Kidney glomerular epithelial cell (primary cell): Measurements from ENCODE around the gene ASAP2.

ENCODE experiments used
- DNase-seq: peaks from one replicate; lab custom pipeline; 2025; lab: John Stamatoyannopoulos, UW

ASAP2 gene

DNA sequence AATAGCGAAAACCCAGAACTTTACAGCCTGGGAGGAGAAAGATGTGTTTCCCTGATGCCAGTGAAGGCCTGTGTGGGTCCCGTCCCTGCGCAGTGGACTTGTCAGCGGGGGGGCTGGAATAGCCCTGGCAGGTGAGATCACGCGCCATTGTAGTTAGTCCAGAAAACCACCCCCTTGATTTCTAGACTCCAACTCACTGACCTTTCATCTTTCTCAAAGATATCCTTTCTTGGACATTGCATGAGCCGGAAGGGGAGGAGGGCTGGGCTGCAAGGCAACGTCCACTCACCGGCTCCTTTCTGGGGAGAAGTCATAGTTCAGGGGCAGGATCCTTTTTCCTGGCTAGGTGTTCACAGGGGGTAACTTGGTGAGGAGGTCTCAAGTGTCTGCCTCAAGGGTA lies 22.3 kb upstream of the ASAP2 start:
- no peak for DNase-seq

DNA sequence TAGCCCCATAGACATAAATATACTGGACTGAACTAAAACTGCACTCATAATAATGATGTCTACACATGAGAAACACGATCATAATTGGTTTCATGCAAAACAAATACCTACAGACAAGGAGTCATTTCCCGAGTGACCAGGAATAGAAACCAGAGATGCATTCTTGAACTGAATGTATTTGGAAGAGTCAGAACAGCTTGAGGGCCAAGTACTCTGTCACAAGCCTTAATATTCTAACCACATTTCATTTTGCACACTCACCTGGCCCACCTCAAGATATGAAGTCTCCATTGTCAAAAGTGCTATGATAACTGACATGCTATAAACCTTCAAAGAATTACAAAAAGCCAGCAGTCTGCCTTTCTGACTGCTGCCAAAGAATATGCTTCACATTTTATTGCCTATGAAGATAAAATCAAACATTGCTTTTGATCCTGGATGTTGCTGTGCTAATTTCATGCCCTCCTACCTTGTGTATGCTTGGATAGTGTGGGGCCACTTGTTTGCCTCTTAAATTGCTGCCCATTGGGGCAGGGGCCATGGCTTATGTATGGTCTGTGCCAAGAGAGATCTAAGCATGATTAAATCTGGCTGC lies 18.9 kb upstream of the ASAP2 start:
- DNase-seq, result no peak

DNA sequence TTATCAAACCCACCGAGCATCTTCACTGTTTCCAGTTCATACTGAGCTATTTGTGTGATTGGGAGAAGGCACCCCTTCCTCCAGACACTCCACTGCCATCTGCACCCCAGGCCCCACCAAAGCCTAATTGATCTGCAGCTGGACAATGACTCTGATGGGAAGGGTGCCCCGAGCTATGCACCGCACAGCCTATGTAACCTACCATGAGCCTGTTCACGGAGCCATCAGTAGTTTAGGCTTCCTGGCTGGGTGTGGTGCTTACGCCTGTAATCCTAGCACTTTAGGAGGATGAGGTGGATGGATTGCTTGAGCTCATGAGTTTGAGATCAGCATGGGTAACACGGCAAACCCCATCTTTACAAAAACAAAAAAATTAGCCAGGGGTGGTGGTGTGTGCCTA lies 17.8 kb upstream of the ASAP2 start:
- DNase-seq, result no peak

DNA sequence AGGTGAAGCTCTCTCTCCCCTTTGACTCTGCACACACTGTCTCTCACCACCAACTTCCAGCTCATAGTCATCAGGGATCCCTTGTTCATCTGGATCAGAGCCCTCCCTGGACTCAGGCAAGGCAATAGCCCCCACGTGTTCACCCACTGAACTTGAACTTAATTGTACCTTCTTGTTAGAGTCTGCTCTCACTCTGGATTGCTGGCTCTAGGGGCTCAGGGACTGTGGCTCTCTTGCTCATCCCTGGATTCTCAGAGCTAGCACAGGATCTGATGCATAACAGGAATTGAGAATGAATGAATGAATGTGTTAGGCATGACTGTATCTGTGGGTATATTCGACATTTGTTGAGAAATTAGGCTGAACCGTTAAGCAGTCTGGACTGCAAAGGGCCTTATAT lies 16.7 kb upstream of the ASAP2 start:
- DNase-seq, result no peak

DNA sequence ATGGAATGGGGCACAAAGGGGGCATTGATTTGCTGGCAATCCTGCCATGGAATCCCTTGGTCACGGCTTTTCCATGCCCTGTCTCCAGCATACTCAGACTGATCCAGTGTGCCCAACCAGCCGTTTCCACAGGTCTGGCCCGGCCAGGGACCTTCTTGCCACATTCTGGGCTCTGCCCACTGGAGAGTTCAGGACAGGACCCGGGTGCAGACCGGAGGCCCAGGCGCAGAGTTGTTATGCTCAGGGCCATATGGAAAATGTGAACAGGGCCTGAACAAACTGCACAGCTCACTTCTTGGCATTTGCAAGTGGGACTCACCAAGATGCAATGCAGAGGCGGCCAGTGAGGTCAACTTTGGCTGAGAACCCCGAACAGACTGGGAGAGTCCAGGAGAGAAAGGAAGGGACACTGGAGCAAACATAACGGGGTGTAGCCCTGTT lies 15.6 kb upstream of the ASAP2 start:
- peak; percentile 18 for DNase-seq

DNA sequence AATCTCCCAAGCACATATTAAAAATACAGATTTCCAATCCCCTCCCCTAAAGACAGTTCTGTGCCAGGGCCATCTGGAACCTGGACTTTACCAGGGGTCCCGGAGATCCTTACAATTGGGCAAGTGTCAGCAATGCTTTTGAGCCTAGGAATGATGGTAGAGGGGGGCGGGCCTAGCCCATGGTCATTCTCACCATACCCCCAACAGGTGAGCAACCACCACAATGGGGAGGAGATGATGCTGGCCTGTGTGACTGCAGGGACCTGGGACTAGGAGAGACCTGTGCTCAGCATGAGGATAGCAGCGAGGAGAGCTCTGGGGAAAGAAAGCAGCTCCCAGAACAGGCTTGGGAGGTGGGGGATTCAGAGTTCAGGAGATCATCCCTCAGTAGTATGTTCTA lies 13.9 kb upstream of the ASAP2 start:
- no peak for DNase-seq

DNA sequence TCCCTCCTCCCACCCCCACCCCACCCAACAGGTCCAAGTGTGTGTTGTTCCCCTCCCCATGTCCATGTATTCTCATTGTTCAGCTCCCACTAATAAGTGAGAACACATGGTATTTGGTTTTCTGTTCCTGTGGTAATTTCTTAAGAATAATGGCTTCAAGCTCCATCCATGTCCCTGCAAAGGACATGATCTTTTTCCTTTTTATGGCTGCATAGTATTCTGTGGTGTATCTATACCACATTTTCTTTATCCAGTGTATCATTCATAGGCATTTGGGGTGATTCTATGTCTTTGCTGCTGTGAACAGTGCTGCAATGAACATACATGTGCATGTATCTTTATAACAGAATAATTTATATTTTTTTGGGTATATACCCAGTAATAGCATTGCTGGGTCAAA lies 12.3 kb upstream of the ASAP2 start:
- DNase-seq, result no peak

DNA sequence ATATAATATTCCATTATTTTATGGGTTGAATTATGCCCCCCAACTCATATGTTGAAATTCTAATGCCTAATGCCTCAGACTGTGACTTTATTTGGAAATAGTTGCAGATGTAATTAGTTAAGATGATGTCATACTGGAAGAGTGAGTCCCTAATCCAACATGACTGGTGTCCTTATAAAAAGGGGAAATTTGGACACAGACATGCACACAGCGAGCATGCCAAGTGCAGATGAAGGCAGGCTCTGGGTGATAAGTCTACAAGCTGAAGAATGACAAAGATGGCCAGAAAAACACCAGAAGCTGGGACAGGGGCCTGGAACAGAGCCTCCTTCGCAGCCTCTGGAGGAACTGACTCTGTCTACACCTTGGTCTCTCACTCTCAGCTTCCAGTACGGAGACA lies 10.0 kb upstream of the ASAP2 start:
- no peak for DNase-seq

DNA sequence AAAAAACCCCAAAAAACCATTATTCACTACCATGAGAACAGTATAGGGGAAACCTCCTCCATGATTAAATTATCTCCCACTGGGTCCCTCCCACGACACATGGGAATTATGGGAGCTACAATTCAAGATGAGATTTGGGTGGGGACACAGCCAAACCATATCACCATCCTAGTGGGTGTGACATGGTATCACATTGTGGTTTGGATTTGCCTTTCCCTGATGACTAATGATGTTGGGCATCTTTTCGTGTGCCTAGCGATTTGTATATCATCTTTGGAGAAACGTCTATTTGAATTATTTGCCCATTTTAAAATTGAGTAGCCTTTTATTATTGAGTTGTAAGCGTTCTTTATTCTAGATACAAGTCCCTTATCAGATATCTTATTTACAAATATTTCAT lies 8.7 kb upstream of the ASAP2 start:
- DNase-seq, result no peak

DNA sequence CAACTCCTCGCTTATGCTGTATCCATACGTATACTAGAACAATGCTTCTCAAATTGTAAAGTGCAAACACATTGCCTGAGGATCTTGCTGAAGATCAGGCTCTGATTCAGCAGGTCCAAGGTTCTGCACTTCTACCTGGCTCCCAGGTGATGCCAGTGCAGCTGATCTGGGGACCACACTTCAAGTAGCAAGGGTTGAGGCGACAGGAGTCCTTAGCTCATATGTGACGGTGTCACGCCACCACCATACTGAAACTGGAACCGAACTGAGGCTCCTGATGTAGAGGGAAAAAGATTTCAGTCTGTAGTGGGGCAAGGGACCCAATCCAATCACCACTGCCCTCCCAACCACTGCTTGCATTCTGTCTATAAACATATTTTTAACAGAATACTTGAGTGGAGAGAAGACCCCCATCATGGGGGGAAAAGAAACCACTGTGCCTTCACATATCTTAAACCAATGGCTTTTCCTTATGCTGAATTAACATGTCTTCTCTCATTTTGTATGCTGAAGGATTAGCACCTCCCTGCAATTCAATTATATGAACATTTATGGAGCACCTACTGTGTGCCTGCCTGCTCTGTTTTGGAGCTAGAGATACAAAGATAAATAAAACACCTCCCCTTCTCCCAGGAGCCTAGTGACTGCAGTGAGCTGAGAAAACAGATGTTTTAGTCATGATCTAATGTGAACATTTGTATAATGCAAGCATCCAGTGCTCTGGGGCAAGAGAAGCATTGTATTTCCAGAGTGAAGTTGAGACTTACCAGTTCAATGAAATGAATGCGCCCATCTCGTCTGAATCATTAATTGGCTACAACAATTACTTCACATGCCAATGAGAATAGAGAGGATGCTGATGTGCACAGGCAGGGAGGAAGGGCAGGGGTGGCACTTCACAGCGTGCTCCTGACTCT lies 6.6 kb upstream of the ASAP2 start:
- no peak for DNase-seq

DNA sequence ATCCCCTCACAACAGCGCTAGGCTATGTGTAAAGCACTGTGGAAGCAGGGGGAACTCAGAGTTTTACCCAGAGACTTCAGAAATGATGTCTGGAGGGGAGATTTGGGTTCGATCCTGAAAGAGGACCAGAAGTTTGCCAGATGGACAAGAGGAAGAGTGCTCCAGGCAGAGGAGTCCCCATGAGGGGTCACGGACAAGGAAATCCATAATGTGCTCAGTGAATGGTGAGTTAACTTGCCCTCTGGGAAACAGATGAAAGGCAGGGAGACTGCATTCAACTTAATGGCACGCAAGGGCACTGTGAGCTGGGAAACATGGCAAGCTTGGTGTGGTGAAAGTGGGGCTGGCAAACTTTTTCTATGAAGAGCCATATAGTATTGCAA lies 6.0 kb upstream of the ASAP2 start:
- DNase-seq, result no peak

DNA sequence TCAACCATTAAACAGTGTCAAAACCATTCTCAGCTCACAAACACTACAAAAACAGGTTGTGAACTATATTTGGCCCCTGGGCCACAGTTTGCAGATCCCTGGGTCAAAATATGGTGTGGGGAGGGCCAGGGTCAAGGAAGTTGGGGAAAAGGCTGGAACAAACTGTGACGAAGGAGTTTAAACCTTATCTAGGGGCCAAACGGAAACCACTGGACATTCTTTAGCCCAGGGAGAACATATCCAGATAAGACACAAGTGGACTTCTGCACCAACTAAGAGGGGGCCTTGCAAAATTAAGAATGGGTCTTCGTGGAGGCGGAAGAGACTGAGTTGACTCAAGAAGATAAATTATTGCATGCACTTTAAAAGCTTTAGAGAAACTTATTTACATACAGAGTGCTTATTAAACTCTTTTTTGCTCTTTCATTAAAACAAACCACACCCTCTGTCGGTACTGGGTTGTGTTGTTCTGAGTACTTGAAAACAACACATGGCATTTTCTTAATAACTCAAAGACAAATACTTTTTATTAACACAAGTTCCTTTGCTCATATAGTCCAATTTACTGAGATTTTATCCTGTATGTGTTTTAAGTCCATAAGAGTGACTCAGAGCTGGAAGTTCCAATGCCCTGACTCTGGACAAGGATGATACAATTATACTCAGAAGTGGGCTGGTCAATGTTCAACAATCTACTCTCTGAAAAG lies 5.3 kb upstream of the ASAP2 start:
- peak; percentile 70 for DNase-seq

DNA sequence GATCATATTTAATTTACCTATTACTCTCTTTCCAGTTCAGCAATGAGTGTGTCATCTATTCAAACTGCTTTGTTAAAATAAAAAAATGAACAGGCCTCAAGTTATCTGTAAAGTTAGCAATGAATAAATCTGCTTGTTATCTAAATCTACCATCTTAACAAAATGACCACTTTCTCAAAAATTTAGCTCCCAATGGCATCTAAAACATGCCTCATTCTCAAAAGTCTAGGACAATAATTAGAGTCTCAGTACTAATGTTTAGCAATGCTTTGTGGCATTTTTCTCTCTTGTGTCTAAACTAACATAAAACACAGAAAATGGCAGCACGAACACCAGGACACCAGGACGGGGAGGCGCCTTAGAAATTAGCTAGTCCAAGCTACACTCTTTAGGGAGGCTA lies 3.6 kb upstream of the ASAP2 start:
- DNase-seq, result no peak

DNA sequence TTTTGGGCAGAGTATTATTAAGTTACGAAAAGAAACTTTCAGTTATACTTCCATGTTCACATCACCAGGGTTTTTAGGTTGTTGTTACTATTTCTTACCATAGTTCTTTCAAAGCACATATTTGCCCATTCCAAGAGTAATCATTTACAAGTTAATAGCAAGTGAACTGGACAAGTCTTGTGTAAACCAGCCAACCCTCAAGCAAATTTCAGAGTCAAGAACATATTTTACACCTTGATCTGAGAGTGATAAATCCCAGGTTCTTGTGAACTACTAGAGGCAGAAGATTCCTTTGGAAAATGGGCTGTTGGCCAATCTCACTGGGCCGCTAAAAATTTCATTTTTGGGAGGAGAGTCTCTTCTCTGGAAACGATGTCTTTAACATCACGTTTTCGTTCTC lies 2.7 kb upstream of the ASAP2 start:
- no peak for DNase-seq

DNA sequence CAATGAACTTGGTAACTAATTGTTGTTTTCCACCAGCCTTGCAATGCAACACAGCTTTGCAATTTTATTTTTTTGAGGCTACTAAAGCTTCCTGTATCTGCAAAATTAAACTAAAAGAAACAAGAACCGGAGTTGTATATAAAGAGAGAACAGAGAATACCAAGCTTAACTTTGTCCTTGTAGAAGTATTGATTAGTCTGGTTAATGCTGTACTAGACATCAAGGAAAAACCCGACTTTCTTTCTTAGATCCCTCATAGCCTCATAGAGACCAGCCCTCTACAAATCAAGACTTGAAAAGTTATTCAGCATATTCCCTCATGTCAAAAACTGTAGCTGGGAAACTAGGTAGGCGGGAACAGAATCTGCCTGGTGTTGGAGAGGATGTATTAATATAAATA lies 1.7 kb upstream of the ASAP2 start:
- no peak for DNase-seq

DNA sequence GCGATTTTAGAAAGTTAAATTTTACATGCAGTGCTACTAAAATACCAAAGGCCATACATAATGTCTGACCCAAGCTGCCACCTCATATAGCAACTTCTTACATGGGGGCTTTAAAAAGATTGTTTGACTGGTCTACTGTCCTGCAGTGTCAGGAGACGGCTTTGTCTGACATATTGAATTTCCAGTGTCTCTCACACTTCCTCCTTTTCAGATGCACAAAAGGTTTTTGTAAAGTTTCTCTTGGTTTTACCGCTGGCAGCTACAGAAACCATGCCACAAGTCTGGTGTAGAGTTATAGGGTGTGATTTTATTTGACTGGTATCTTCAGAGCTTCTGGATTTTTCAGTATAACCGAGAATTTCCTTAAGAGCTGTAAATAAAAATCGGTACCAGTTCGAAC lies 1.1 kb upstream of the ASAP2 start:
- no peak for DNase-seq

DNA sequence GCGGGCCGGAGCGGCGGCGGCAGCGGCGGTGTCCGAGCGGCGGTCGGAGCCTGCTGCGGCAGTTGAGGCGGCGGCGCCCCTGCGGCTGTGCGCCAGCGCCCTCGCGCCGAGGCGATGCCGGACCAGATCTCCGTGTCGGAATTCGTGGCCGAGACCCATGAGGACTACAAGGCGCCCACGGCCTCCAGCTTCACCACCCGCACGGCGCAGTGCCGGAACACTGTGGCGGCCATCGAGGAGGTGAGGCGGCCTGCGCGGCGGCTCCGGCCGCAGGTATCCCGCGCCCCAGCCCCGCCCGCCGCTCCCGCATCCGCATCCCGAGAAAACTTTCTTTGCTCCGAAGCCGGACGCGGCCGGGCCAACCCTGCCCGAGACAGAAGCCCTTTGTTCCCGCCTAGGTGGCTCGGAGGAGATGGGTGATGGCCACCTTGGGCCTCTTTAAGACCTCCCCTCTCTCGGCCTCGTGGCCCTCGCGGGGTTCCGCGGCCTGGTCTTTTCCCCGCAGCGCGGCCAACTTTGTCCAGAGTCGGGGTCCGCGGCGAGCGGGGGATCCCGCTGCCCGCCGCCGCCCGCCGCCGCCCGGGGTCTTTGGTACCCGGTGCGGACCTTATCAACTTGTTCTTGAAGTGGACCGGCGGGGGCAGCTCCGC lies 504 bp downstream of the ASAP2 start:
- no peak for DNase-seq

DNA sequence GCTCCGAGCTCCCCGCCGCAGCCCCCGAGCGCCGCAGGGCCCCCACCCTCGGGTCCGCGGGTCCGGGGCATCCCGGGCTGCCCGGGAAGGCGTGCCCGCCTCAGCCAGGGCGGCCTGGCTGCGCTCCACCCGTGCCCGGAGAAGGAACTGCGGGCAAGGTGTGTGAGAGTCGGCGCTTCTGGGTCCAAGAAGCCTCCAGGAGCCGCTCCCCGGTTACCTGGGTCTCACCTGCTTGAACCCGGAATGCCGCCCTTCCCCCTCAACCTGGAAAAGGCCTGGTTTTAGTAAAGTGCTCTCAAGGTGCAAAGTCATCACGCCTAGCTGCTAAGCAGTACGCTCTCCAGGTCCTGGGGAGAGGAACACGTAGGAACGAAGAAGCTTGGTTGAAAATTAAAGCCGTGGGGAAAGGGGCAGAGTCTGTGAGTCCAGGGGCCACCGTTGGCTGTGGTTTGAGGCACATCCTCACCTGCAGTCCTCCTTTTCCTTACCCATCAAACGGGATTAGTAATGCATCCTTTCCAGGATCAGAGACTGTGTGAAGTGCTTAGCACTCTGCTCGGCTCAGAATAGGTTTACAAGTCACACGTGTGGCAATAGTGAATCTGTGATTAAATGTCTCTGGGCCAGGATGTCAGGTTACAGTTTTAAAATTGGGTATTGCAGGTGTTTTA lies 1.2 kb downstream of the ASAP2 start:
- DNase-seq, result no peak

DNA sequence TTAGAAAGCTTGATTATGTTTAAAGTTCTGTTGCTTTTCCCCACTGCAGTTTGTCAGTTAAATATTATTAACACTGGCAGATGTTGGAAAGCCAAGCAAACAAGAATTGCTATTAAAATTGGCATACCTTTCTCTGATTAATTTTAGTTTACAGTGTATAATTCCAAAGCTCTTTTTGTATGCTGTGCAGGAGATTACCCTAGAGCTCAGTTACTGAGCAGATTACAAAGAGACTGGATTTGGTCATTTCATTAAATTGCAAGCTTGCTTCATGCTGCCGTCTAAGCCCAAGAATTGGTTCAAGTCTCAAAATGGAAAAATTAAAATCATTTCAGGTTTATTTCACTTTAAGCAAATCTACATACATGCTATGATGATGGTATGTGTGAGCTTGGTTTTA lies 2.3 kb downstream of the ASAP2 start:
- DNase-seq, result no peak

DNA sequence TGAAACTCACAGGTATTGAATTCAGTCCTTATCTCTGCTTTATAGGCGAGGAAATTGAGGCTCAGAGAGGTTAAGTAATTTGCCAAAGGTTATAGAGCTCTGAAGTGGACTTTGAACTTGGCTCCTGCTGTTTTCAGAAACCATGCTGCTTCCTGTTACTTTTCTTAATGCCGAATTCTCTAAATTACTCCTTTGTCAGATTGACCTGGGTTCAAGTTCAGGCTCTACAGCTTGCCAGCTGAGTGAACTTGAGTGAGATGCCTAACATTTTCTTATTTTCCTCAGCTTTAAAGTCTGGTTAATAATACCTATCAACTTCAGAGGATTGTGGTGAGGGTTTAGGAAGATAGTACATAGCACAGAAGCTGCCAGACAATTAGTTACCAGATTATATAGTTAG lies 3.4 kb downstream of the ASAP2 start:
- DNase-seq, result no peak

DNA sequence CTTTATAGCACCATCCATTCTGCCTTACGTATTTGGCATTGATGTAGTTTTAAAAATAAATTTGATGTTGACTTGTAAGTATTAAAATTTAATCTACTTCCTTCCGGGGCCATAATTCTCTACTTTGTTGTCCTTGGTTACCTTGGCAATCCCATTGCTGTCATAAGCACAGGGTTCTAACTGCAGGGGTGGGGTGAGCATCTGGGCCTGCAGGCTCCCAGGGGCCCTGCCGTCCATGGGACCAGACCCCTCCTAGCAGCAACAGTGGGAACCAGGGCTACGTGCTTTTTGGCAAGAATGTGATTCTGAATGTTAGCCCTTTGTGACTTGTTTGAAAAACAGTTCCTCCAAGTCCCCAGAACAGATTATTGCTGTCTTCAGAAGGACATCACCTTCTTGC lies 4.9 kb downstream of the ASAP2 start:
- DNase-seq, result no peak

DNA sequence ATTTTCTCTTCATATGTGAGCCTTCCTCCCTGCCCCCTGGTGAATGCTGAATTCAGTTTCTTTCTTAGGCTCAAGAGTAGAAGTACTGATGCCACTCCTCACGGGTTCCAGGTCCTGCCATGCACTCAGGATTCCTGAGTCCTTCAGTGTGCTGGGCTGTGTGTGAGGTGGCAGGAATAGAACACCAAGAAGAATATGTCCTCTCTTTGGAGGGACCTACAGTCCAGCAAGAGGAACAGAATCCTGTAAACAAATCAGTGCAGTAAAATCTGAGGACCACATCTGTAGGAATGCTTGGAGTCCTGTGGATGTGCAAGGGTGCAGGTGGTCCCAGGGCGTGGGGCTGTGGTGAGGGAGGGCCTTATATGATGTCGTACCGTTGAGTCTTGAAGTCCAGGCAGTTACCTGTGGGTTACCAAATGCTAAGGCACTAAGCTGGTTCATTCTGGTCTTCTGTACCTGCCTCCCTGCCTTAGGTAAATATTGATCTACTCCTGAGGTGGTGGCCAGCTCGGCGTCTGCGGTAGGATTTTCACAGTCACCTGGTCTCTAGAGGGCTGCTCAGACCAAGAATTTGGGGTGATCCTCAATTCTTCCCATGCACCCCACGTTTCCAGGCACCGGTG lies 5.5 kb downstream of the ASAP2 start:
- DNase-seq, result no peak
